SW 1271 (cell line): Measurements from ENCODE around the gene NTRK3.
"Not testable (repeated sequence)": the region's sequence is repeated elsewhere in the genome, so short reads cannot be mapped to it uniquely, and the experiment has no call there.

Experiments used
- DNase-seq, 2 experiments: peaks; one replicate each; lab custom pipeline; 2025; lab: John Stamatoyannopoulos, UW

The NTRK3 gene

GRCh38 chr15:87877114-87877810 is 379.3 kb downstream of the NTRK3 start:
- DNase-seq, result no peak

- DNase-seq, result no peak
Measured at GRCh38 chr15:87874896-87875711, 381.4 kb downstream of the NTRK3 start.

GRCh38 chr15:87873516-87873915 is 383.0 kb downstream of the NTRK3 start:
- no peak for DNase-seq

GRCh38 chr15:87871731-87872320 is 384.7 kb downstream of the NTRK3 start:
- no peak for DNase-seq

GRCh38 chr15:87871258-87871681 is 385.3 kb downstream of the NTRK3 start:
- DNase-seq, result no peak

- DNase-seq, result no peak
Measured at GRCh38 chr15:87866961-87867360, 389.6 kb downstream of the NTRK3 start.

GRCh38 chr15:87863152-87863551 is 393.4 kb downstream of the NTRK3 start:
- no peak for DNase-seq

- no peak for DNase-seq
Measured at GRCh38 chr15:87860743-87861142, 395.8 kb downstream of the NTRK3 start.

GRCh38 chr15:87858651-87859050 is 397.9 kb downstream of the NTRK3 start:
- DNase-seq, result no peak

GRCh38 chr15:87851497-87851896 is 405.0 kb downstream of the NTRK3 start:
- no peak for DNase-seq

- no peak for DNase-seq
Measured at GRCh38 chr15:87850916-87851315, 405.6 kb downstream of the NTRK3 start.

GRCh38 chr15:87849181-87849580 is 407.4 kb downstream of the NTRK3 start:
- no peak for DNase-seq

GRCh38 chr15:87848012-87848411 is 408.5 kb downstream of the NTRK3 start:
- DNase-seq, result no peak

GRCh38 chr15:87846746-87847145 is 409.8 kb downstream of the NTRK3 start:
- no peak for DNase-seq

- no peak for DNase-seq
Measured at GRCh38 chr15:87843312-87843711, 413.2 kb downstream of the NTRK3 start.

- DNase-seq, result no peak
Measured at GRCh38 chr15:87841426-87841998, 415.0 kb downstream of the NTRK3 start.

- not testable (repeated sequence) for DNase-seq
Measured at GRCh38 chr15:87835830-87836229, 420.7 kb downstream of the NTRK3 start.

GRCh38 chr15:87833333-87833732 is 423.2 kb downstream of the NTRK3 start:
- not testable (repeated sequence) for DNase-seq

- no peak for DNase-seq
Measured at GRCh38 chr15:87829332-87830050, 427.0 kb downstream of the NTRK3 start.

GRCh38 chr15:87828608-87829007 is 427.9 kb downstream of the NTRK3 start:
- no peak for DNase-seq

- DNase-seq, result peak in 1 of 2 experiments; percentile 14
Measured at GRCh38 chr15:87827131-87827530, 429.4 kb downstream of the NTRK3 start.
